A549 (cell line): ENCODE data around the gene MPC1.

ENCODE experiments used
- CBX2 ChIP-seq: fragments of 200-600 bp; sonication (generic); IDR thresholded peaks from 2 replicates; pipeline ENCODE4 v1.6.1; 2016; ENCODE audit warnings: low read depth, mild to moderate bottlenecking, borderline replicate concordance
- CBX8 ChIP-seq: fragments of 200-600 bp; sonication (generic); IDR thresholded peaks from 2 replicates; pipeline ENCODE4 v1.6.1; 2016
- CEBPB ChIP-seq, 2 experiments: fragments of >200 bp in 1 of 2; sonication (Bioruptor Twin) in 1 of 2; formaldehyde crosslinking in 1 of 2; IDR thresholded peaks; 2 replicates each; pipeline ENCODE4 v1.6.1; 2012 to 2016
- EHMT2 ChIP-seq: fragments of 200-600 bp; sonication (generic); IDR thresholded peaks from 2 replicates; pipeline ENCODE4 v1.6.1; 2016; ENCODE audit warnings: antibody characterized with exemption, low read depth, mild to moderate bottlenecking, moderate library complexity
- JUNB ChIP-seq: fragments of >200 bp; sonication (Bioruptor Twin); formaldehyde crosslinking; IDR thresholded peaks from 2 replicates; pipeline ENCODE4 v1.6.1; 2016
- POLR2A ChIP-seq: IDR thresholded peaks from 2 replicates; pipeline ENCODE4 v1.6.1; 2012; ENCODE audit warnings: mild to moderate bottlenecking, low read length
- TF ChIP-seq, protein P1 (sequence below): fragments of >200 bp; sonication (Bioruptor Twin); formaldehyde crosslinking; IDR thresholded peaks from 3 replicates; pipeline ENCODE4 v1.5.1; 2016

DNA sequence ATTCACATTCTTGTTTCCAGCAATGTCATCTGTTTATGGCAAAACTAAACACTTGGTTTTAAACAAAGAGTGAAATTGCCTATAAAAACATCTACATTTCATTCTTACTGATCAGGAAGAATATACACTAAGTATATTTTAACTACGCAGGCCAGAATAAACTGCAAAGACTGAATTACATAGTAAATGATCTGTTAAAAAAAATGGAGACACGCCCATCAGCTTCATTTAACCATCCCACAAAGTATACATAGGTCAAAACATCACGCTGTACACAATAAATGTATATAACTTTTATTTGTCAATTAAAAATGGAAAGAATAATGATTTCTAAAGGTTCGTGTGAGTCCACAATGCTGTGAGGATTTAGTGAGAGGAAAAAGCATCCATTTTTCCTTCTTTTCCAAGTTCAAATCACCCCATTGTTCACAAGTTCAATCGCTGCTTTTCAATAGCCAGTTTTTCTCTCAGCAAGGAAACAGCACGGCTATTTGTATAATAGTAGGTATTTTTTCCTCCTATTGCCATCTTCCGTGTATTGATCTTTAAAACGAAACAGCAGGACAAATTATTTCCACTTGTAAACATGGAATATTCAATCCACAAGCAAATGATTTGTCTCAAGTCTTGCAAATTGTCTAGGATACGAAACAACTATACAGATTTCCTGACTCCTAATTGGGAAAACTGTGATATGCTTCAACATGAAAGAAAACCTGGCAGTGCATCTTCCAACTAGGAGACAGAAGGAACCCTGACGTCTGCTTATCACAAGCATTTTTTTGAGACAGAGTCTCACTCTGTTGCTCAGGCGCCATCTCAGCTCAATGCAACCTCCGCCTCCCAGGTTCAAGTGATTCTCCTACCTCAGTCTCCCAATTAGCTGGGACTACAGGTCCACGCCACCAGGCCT is 51.0 kb downstream of the MPC1 start:
- no peak for TF ChIP-seq CBX2
- no peak for TF ChIP-seq POLR2A
- TF ChIP-seq, protein P1, sequence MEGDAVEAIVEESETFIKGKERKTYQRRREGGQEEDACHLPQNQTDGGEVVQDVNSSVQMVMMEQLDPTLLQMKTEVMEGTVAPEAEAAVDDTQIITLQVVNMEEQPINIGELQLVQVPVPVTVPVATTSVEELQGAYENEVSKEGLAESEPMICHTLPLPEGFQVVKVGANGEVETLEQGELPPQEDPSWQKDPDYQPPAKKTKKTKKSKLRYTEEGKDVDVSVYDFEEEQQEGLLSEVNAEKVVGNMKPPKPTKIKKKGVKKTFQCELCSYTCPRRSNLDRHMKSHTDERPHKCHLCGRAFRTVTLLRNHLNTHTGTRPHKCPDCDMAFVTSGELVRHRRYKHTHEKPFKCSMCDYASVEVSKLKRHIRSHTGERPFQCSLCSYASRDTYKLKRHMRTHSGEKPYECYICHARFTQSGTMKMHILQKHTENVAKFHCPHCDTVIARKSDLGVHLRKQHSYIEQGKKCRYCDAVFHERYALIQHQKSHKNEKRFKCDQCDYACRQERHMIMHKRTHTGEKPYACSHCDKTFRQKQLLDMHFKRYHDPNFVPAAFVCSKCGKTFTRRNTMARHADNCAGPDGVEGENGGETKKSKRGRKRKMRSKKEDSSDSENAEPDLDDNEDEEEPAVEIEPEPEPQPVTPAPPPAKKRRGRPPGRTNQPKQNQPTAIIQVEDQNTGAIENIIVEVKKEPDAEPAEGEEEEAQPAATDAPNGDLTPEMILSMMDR: no peak
- TF ChIP-seq EHMT2: no peak
- TF ChIP-seq JUNB: no peak
- TF ChIP-seq CBX8: no peak
- no peak for TF ChIP-seq CEBPB (IDR thresholded peaks at IDR 0.05)
